Activated CD8-positive, alpha-beta T cell treated with anti-CD3 and anti-CD28 coated beads, Interleukin-2, amount 10 ng/mL, durations not matched to agents 7 days and 5 days (primary cell): ENCODE results near the gene AGPAT4. TPM values are rescaled to one million over a fixed set of nuclear protein-coding genes. Genes with fewer than 3 reads are reported as not detected.
A peak's percentile ranks its signal among the peaks of the same experiment; 100 is the strongest.
"Not testable (repeated sequence)": the region's sequence is repeated elsewhere in the genome, so short reads cannot be mapped to it uniquely, and the experiment has no call there.

Source experiments
- ATAC-seq: fragments of 150-1000 bp; cut with Tn5 transposase; one replicate; pipeline ENCODE4 v1.10.0; 2021; ENCODE audit warnings: moderate library complexity
- CTCF ChIA-PET: fragments of 350-600 bp; sonication (Branson Sonifier 250); formaldehyde crosslinking; loops from one replicate; lab custom pipeline; 2021; ENCODE audit warnings: antibody characterized with exemption; lab: Charles Lee
- POLR2A ChIA-PET: fragments of 350-600 bp; sonication (Branson Sonifier 250); formaldehyde crosslinking; loops from one replicate; lab custom pipeline; 2021; ENCODE audit warnings: antibody characterized with exemption; lab: Charles Lee
- DNase-seq: peaks from one replicate; pipeline ENCODE4 v3.0.0-alpha.2; 2020
- H3K27ac Mint-ChIP-seq: one replicate; pipeline ENCODE4 v1.8.0; 2021; ENCODE audit warnings: mild to moderate bottlenecking, mixed read lengths
- H3K27me3 Mint-ChIP-seq: one replicate; pipeline ENCODE4 v1.8.0; 2021; ENCODE audit warnings: low read depth, mixed read lengths
- H3K36me3 Mint-ChIP-seq: one replicate; pipeline ENCODE4 v1.8.0; 2021; ENCODE audit warnings: low read depth, mixed read lengths
- H3K4me1 Mint-ChIP-seq: one replicate; pipeline ENCODE4 v1.8.0; 2021; ENCODE audit warnings: low read depth, mixed read lengths
- H3K4me3 Mint-ChIP-seq: one replicate; pipeline ENCODE4 v1.8.0; 2021; ENCODE audit warnings: mild to moderate bottlenecking, mixed read lengths
- H3K9me3 Mint-ChIP-seq: one replicate; pipeline ENCODE4 v1.8.0; 2022; ENCODE audit warnings: mixed read lengths; ENCODE audit not compliant: insufficient read depth
- total RNA-seq, 2 experiments: library from RNA; stranded (reverse); gene quantifications; one replicate each; pipeline ENCODE4 v1.2.3, GENCODE V29; 2021

AGPAT4 gene
- total RNA-seq, 2 experiments from 2014 or later: 4.0 to 4.3 TPM

GRCh38 chr6:161232467-161232866 lies 41.4 kb downstream of the AGPAT4 start:
- ATAC-seq (no peak), DNase-seq (no peak)
- H3K4me3 Mint-ChIP-seq: no peak overlapping the region
- peaks cover 5% of the 10 kb centered on the region for H3K36me3 Mint-ChIP-seq
- POLR2A ChIA-PET: no interaction called here
- peaks cover 12% of the 10 kb centered on the region for H3K4me1 Mint-ChIP-seq
- H3K27ac Mint-ChIP-seq: no peak overlapping the region
- H3K27me3 Mint-ChIP-seq: no peaks in the 10 kb centered on the region
- no peaks in the 10 kb centered on the region for H3K9me3 Mint-ChIP-seq
- CTCF ChIA-PET: no interaction called here

GRCh38 chr6:161232010-161232409 lies 41.9 kb downstream of the AGPAT4 start:
- Mint-ChIP-seq H3K27ac (no peak overlapping the region), H3K4me1 (peaks cover 16% of the 10 kb centered on the region), H3K36me3 (peaks cover 5% of the 10 kb centered on the region), H3K9me3 (no peaks in the 10 kb centered on the region), H3K27me3 (no peaks in the 10 kb centered on the region), H3K4me3 (no peak overlapping the region)
- ChIA-PET POLR2A (no interaction called here), CTCF (no interaction called here)
- ATAC-seq: no peak
- DNase-seq: no peak

DNA sequence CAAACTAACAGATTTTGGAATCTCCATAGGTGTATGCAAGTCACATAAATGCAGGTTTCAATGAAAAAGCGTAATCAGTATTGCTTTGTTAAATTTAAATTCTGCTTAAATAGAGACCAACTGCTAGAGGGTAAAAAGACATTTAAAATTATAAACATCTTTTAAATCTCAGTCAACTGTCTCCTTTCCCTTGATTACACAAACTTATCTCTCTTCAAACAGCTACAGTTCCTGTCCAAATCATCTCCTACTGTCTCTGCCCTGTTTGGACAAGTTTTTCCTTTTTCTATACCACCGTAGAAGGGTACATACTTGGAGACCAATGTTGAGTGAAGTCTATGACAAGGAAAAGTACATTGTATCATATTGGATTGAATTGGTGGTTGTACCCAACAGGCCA lies 43.5 kb downstream of the AGPAT4 start:
- CTCF ChIA-PET: no interaction called here

DNA sequence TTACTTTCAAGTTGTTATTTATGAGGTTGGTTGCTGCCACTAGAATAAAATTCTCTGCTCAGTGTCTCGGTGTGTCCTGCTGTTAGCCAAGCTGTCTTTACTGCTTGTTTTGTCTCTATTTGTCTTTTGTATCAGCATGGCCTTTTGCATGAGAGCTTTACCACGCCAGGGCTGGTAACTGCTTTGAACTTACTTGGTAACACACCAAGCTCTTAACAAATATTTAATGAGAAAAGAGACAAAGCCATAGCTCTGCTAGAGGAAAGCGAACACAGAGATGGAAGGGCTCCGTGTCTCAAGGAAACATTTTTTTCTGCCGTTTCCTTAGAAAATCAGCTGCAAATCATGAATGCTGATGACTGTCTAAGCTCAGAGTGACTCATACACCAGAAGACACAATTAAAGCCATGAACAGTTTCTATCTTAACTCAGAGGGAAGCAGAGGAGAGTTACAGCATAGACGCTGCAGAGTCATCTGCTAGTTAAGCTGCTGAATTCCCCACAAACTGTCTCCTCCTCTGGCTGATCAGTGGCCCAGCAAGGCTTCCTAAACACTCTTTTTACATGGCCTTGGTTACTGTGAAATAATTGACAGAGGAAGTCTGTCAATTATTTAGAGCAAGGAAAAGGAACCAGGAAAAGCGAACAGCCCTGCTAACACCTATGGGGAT lies 44.8 kb downstream of the AGPAT4 start:
- no peak overlapping the region for H3K4me3 Mint-ChIP-seq
- CTCF ChIA-PET: interaction anchor here (0.8 kb wide), 1 partner anchor 14 kb away, joined by 3 read pairs; no protein-coding TSS in a partner anchor
- POLR2A ChIA-PET: no interaction called here
- ATAC-seq (no peak), DNase-seq (no peak)
- H3K9me3 Mint-ChIP-seq: no peaks in the 10 kb centered on the region
- H3K27me3 Mint-ChIP-seq: no peaks in the 10 kb centered on the region
- peaks cover 42% of the 10 kb centered on the region for H3K4me1 Mint-ChIP-seq
- no peak overlapping the region for H3K27ac Mint-ChIP-seq
- H3K36me3 Mint-ChIP-seq: peaks cover 12% of the 10 kb centered on the region

More for the DNA sequence above, 43.5 kb downstream of the AGPAT4 start:
- DNase-seq (no peak), ATAC-seq (no peak)
- H3K36me3 Mint-ChIP-seq: peaks cover 5% of the 10 kb centered on the region
- POLR2A ChIA-PET: no interaction called here
- H3K4me1 Mint-ChIP-seq: peaks cover 32% of the 10 kb centered on the region
- H3K27ac Mint-ChIP-seq: no peak overlapping the region
- H3K4me3 Mint-ChIP-seq: no peak overlapping the region
- no peaks in the 10 kb centered on the region for H3K27me3 Mint-ChIP-seq
- H3K9me3 Mint-ChIP-seq: no peaks in the 10 kb centered on the region

DNA sequence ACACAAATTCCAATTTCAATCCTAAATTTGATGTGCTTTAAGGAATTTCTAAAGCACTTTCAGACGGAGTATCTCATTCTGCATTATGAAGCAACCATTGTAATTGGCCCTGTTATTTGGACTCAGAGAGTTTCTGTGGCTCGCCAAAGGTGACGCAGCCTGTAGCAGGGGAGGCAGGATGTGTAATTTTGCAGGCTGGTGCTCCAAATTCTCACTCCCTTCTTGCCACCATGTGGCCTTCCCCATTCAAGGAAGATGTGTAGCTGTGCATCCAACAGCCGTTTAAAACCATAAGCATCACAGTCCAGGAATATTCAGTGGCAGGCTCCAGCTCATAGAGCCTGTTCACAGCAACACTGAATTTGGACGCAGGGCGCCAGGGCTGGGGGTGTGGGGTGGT lies 45.8 kb downstream of the AGPAT4 start:
- ChIA-PET POLR2A (no interaction called here), CTCF (interaction anchor here (2.2 kb wide), 1 partner anchor 143 kb away, joined by 5 read pairs; no protein-coding TSS in a partner anchor)
- no peak for ATAC-seq
- no peak for DNase-seq
- Mint-ChIP-seq H3K9me3 (no peaks in the 10 kb centered on the region), H3K36me3 (peaks cover 14% of the 10 kb centered on the region), H3K27me3 (no peaks in the 10 kb centered on the region), H3K4me1 (peaks cover 47% of the 10 kb centered on the region), H3K4me3 (no peak overlapping the region), H3K27ac (no peak overlapping the region)

GRCh38 chr6:161227004-161227960 lies 46.6 kb downstream of the AGPAT4 start:
- H3K27ac Mint-ChIP-seq: peak overlapping the region; percentile 91
- CTCF ChIA-PET: interaction anchor here (2.2 to 2.3 kb wide), 2 partner anchors 9 to 143 kb away, joined by 5 to 6 read pairs; no protein-coding TSS in a partner anchor

DNA sequence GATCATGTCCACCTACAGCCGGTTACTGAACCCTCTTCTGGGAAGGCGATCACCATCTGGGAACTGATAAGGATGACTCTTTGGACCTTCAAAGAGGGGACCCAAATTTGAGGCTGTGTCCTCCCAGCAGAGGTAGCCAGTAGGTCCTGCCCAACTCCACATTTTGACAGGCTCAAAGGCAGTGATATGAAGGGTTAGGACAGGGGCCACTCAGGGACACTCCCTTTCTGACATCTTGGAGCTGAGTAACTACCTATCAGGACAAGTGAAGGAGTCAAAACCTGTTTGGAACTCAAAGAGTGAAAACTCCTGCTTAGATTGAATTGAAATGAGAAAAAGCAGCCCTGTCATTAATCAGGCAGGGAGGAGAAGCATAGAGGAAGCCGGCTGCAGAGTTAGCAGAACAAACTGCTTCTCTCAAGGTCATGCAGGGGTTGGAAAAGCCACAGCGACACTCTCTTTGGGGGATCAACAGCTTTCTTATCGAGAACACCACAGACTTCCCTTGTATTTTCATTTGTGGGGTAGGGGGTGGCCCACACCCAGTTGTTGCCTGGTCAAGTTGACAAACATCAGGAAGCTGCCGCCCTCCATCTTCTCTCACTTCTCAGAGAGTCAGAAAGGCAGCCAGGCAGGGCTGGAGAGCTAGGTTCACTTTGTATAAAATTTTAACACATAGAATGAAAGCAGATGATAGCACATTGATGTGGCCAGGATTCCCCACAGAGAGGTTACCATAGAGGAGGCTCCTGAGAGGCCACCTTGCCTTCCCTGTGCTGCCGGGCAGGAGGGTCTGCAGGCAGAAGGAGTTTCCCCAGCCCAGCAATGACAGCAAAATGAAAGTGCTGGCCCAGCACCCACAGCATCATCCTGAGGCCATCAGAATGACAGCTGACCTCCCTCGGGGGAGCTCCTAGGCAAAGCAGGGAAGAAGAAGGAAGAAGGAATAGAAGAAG lies 47.6 kb downstream of the AGPAT4 start:
- Mint-ChIP-seq H3K4me1 (peaks cover 47% of the 10 kb centered on the region), H3K4me3 (peak overlapping the region; percentile 51), H3K27me3 (no peaks in the 10 kb centered on the region), H3K36me3 (peaks cover 14% of the 10 kb centered on the region), H3K9me3 (no peaks in the 10 kb centered on the region), H3K27ac (peak overlapping the region; percentile 91)
- ChIA-PET CTCF (interaction anchor here (2.2 to 2.3 kb wide), 2 partner anchors 10 to 144 kb away, joined by 5 to 6 read pairs; no protein-coding TSS in a partner anchor), POLR2A (interaction anchor here (1.2 kb wide), 1 partner anchor 48 kb away, joined by 9 read pairs; the partner anchor contains the start of gene AGPAT4)
- peak; percentile 66 for ATAC-seq
- peak; percentile 45 for DNase-seq

More at GRCh38 chr6:161227004-161227960, 46.6 kb downstream of the AGPAT4 start:
- Mint-ChIP-seq H3K4me3 (no peak overlapping the region), H3K27me3 (no peaks in the 10 kb centered on the region), H3K4me1 (peaks cover 47% of the 10 kb centered on the region), H3K36me3 (peaks cover 14% of the 10 kb centered on the region), H3K9me3 (no peaks in the 10 kb centered on the region)
- POLR2A ChIA-PET: interaction anchor here (1.2 kb wide), 1 partner anchor 47 kb away, joined by 9 read pairs; the partner anchor contains the start of gene AGPAT4
- DNase-seq: no peak
- ATAC-seq: no peak

- Mint-ChIP-seq H3K4me1 (peaks cover 47% of the 10 kb centered on the region), H3K9me3 (no peaks in the 10 kb centered on the region), H3K27me3 (no peaks in the 10 kb centered on the region), H3K36me3 (peaks cover 12% of the 10 kb centered on the region), H3K27ac (no peak overlapping the region), H3K4me3 (no peak overlapping the region)
- DNase-seq (no peak), ATAC-seq (no peak)
- POLR2A ChIA-PET: interaction anchor here (1.2 kb wide), 1 partner anchor 48 kb away, joined by 9 read pairs; the partner anchor contains the start of gene AGPAT4
- CTCF ChIA-PET: interaction anchor here (2.3 kb wide), 1 partner anchor 11 kb away, joined by 6 read pairs; no protein-coding TSS in a partner anchor
Observed at GRCh38 chr6:161225681-161226008, 48.2 kb downstream of the AGPAT4 start.

- DNase-seq, H3K9me3 Mint-ChIP-seq, H3K36me3 Mint-ChIP-seq, H3K4me3 Mint-ChIP-seq, CTCF ChIA-PET, ATAC-seq, POLR2A ChIA-PET, H3K27me3 Mint-ChIP-seq: not testable (repeated sequence)
- peak overlapping the region; percentile 21 for H3K27ac Mint-ChIP-seq
- peaks cover 47% of the 10 kb centered on the region for H3K4me1 Mint-ChIP-seq
Observed at GRCh38 chr6:161224951-161225680, 48.7 kb downstream of the AGPAT4 start.

- ChIA-PET CTCF (no interaction called here), POLR2A (no interaction called here)
- Mint-ChIP-seq H3K27me3 (no peaks in the 10 kb centered on the region), H3K27ac (no peak overlapping the region), H3K9me3 (no peaks in the 10 kb centered on the region), H3K36me3 (peaks cover 9% of the 10 kb centered on the region), H3K4me3 (no peak overlapping the region), H3K4me1 (peaks cover 43% of the 10 kb centered on the region)
- DNase-seq: no peak
- no peak for ATAC-seq
Observed at GRCh38 chr6:161223646-161224045, 50.2 kb downstream of the AGPAT4 start.
